ENCODE results near the gene ZNF816.

The ZNF816 gene

GRCh38 chr19:52959613-52960295 is 2.9 kb downstream of the ZNF816 start:
- TF ChIP-seq CTCF (conservative IDR thresholded peaks at IDR 0.05; ENCODE audit: low read length), result no peak
- H3K4me3 ChIP-seq (ENCODE audit: low read length), result no peak overlapping the region
- DNase-seq (ENCODE audit: low read depth), result no peak

- TF ChIP-seq CTCF (conservative IDR thresholded peaks at IDR 0.05; ENCODE audit: low read length), result no peak
- H3K4me3 ChIP-seq (ENCODE audit: low read length), result no peak overlapping the region
- DNase-seq (ENCODE audit: low read depth), result no peak
These were observed 5.1 kb downstream of the ZNF816 start for GRCh38 chr19:52957591-52957990.

- no peak for DNase-seq (ENCODE audit: low read depth)
- H3K4me3 ChIP-seq (ENCODE audit: low read length), result no peak overlapping the region
- TF ChIP-seq CTCF (conservative IDR thresholded peaks at IDR 0.05; ENCODE audit: low read length), result no peak
These were observed 5.8 kb downstream of the ZNF816 start for GRCh38 chr19:52956917-52957316.

- H3K4me3 ChIP-seq (ENCODE audit: low read length), result no peak overlapping the region
- TF ChIP-seq CTCF (conservative IDR thresholded peaks at IDR 0.05; ENCODE audit: low read length), result no peak
- no peak for DNase-seq (ENCODE audit: low read depth)
These were observed 13.3 kb downstream of the ZNF816 start for GRCh38 chr19:52949422-52949821.

- TF ChIP-seq CTCF (conservative IDR thresholded peaks at IDR 0.05; ENCODE audit: low read length), result no peak
- DNase-seq (ENCODE audit: low read depth), result no peak
- no peak overlapping the region for H3K4me3 ChIP-seq (ENCODE audit: low read length)
These were observed 14.5 kb downstream of the ZNF816 start for GRCh38 chr19:52948025-52948770.

- no peak overlapping the region for H3K4me3 ChIP-seq (ENCODE audit: low read length)
These were observed 16.1 kb downstream of the ZNF816 start for GRCh38 chr19:52946322-52947310.

More at GRCh38 chr19:52946322-52947310, 16.1 kb downstream of the ZNF816 start:
- no peak for DNase-seq (ENCODE audit: low read depth)
- no peak for TF ChIP-seq CTCF (conservative IDR thresholded peaks at IDR 0.05; ENCODE audit: low read length)
